Measurements from ENCODE around the gene BTF3.
A peak's percentile ranks its signal among the peaks of the same experiment; 100 is the strongest.
"Not testable (repeated sequence)": the region's sequence is repeated elsewhere in the genome, so short reads cannot be mapped to it uniquely, and the experiment has no call there.

BTF3 gene

GRCh38 chr5:73486119-73486899 is 11.9 kb upstream of the BTF3 start:
- no peak for DNase-seq (ENCODE audit: low read depth)

GRCh38 chr5:73487257-73487656 is 11.0 kb upstream of the BTF3 start:
- not testable (repeated sequence) for DNase-seq (ENCODE audit: low read depth)

- no peak for DNase-seq (ENCODE audit: low read depth)
Observed at GRCh38 chr5:73487815-73488214, 10.4 kb upstream of the BTF3 start.

GRCh38 chr5:73488806-73489205 is 9.4 kb upstream of the BTF3 start:
- no peak for DNase-seq (ENCODE audit: low read depth)

- no peak for DNase-seq (ENCODE audit: low read depth)
Observed at GRCh38 chr5:73490088-73490487, 8.2 kb upstream of the BTF3 start.

GRCh38 chr5:73491155-73491554 is 7.1 kb upstream of the BTF3 start:
- DNase-seq (ENCODE audit: low read depth) = no peak

GRCh38 chr5:73493421-73493820 is 4.8 kb upstream of the BTF3 start:
- no peak for DNase-seq (ENCODE audit: low read depth)

GRCh38 chr5:73494721-73495120 is 3.5 kb upstream of the BTF3 start:
- DNase-seq (ENCODE audit: low read depth) = no peak

- DNase-seq (ENCODE audit: low read depth) = no peak
Observed at GRCh38 chr5:73495772-73496335, 2.4 kb upstream of the BTF3 start.

- peak; percentile 49 for DNase-seq (ENCODE audit: low read depth)
Observed at GRCh38 chr5:73496984-73497457, 1.2 kb upstream of the BTF3 start.

- no peak for DNase-seq (ENCODE audit: low read depth)
Observed at GRCh38 chr5:73497497-73498056, 665 bp upstream of the BTF3 start.

GRCh38 chr5:73499187-73499586 is 945 bp downstream of the BTF3 start:
- no peak for DNase-seq (ENCODE audit: low read depth)

- DNase-seq (ENCODE audit: low read depth) = no peak
Observed at GRCh38 chr5:73499756-73500155, 1.5 kb downstream of the BTF3 start.

- no peak for DNase-seq (ENCODE audit: low read depth)
Observed at GRCh38 chr5:73501406-73501805, 3.2 kb downstream of the BTF3 start.

- DNase-seq (ENCODE audit: low read depth) = no peak
Observed at GRCh38 chr5:73506459-73506955, 8.3 kb downstream of the BTF3 start.

- DNase-seq (ENCODE audit: low read depth) = no peak
Observed at GRCh38 chr5:73507062-73507461, 8.8 kb downstream of the BTF3 start.

- not testable (repeated sequence) for DNase-seq (ENCODE audit: low read depth)
Observed at GRCh38 chr5:73508521-73508920, 10.3 kb downstream of the BTF3 start.

- DNase-seq (ENCODE audit: low read depth) = no peak
Observed at GRCh38 chr5:73513996-73514395, 15.8 kb downstream of the BTF3 start.

- no peak for DNase-seq (ENCODE audit: low read depth)
Observed at GRCh38 chr5:73514418-73514817, 16.2 kb downstream of the BTF3 start.

- DNase-seq (ENCODE audit: low read depth) = no peak
Observed at GRCh38 chr5:73515232-73515631, 17.0 kb downstream of the BTF3 start.

- DNase-seq (ENCODE audit: low read depth) = peak; percentile 71
Observed at GRCh38 chr5:73519531-73520283, 21.5 kb downstream of the BTF3 start.

GRCh38 chr5:73522989-73523388 is 24.7 kb downstream of the BTF3 start:
- no peak for DNase-seq (ENCODE audit: low read depth)

Measured in fibroblast of the conjunctiva (primary cell).